ENCODE measurements around the gene SLC5A6.
A peak's percentile ranks its signal among the peaks of the same experiment; 100 is the strongest.

GRCh38 chr2:27191070-27191829, 20.8 kb downstream of the SLC5A6 start:
- TF ChIP-seq CTCF (IDR thresholded peaks at IDR 0.05; ENCODE audit: poor library complexity, severe bottlenecking), result peak; percentile 73
- TF ChIP-seq, protein P1, sequence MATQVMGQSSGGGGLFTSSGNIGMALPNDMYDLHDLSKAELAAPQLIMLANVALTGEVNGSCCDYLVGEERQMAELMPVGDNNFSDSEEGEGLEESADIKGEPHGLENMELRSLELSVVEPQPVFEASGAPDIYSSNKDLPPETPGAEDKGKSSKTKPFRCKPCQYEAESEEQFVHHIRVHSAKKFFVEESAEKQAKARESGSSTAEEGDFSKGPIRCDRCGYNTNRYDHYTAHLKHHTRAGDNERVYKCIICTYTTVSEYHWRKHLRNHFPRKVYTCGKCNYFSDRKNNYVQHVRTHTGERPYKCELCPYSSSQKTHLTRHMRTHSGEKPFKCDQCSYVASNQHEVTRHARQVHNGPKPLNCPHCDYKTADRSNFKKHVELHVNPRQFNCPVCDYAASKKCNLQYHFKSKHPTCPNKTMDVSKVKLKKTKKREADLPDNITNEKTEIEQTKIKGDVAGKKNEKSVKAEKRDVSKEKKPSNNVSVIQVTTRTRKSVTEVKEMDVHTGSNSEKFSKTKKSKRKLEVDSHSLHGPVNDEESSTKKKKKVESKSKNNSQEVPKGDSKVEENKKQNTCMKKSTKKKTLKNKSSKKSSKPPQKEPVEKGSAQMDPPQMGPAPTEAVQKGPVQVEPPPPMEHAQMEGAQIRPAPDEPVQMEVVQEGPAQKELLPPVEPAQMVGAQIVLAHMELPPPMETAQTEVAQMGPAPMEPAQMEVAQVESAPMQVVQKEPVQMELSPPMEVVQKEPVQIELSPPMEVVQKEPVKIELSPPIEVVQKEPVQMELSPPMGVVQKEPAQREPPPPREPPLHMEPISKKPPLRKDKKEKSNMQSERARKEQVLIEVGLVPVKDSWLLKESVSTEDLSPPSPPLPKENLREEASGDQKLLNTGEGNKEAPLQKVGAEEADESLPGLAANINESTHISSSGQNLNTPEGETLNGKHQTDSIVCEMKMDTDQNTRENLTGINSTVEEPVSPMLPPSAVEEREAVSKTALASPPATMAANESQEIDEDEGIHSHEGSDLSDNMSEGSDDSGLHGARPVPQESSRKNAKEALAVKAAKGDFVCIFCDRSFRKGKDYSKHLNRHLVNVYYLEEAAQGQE (IDR thresholded peaks at IDR 0.05; ENCODE audit: borderline replicate concordance), result no peak
- peak; percentile 76 for TF ChIP-seq RAD21 (conservative IDR thresholded peaks at IDR 0.05)
- peak; percentile 76 for TF ChIP-seq SMC3 (conservative IDR thresholded peaks at IDR 0.05; ENCODE audit: poor library complexity)
- no peak for TF ChIP-seq EZH2 (IDR thresholded peaks at IDR 0.05; ENCODE audit: borderline replicate concordance, insufficient read depth, low read length, poor library complexity, severe bottlenecking)
- TF ChIP-seq TAF1 (IDR thresholded peaks at IDR 0.05; ENCODE audit: low read depth), result no peak
- no peak for TF ChIP-seq EP300 (conservative IDR thresholded peaks at IDR 0.05; ENCODE audit: poor library complexity, severe bottlenecking)
